HCT116 (cell line): ENCODE results near the gene CACNA1F. TPM values are rescaled to one million over a fixed set of nuclear protein-coding genes. Genes with fewer than 3 reads are reported as not detected.

Source experiments
- ATAC-seq: fragments of 200-7000 bp; cut with Tn5 transposase; 2 replicates; pipeline ENCODE4 v1.9.1; 2020; ENCODE audit warnings: mild to moderate bottlenecking, moderate library complexity
- BruUV-seq: library from RNA; stranded (reverse); fragments of 400-500 nt; replicated peaks from 2 replicates; lab custom pipeline; 2021; lab: Mats Ljungman, UMichigan
- CTCF ChIA-PET: fragments of 300-600 bp; sonication (Branson Sonifier 250); formaldehyde crosslinking; loops from one replicate; lab custom pipeline; 2021; ENCODE audit warnings: antibody characterized with exemption; lab: Charles Lee
- POLR2A ChIA-PET: fragments of 300-600, 350-600 bp; sonication (Branson Sonifier 250); formaldehyde crosslinking; loops from one replicate; lab custom pipeline; 2021; ENCODE audit warnings: antibody characterized with exemption; lab: Charles Lee
- RAD21 ChIA-PET, 2 experiments: fragments of 300-600 bp; sonication (Branson Sonifier 250); formaldehyde crosslinking; loops; one replicate each; lab custom pipeline; 2023; ENCODE audit warnings: low total read pairs in 2 of 2; ENCODE audit not compliant: uncharacterized antibody in 2 of 2, unreplicated experiment in 2 of 2, low non-redundant PET in 1 of 2; lab: Charles Lee
- DNase-seq: peaks from one replicate; pipeline ENCODE4 v3.0.0-alpha.2; 2010; ENCODE audit warnings: low read depth, low spot score
- H2AFZ ChIP-seq: fragments of 200-600 bp; shearing (Covaris generic), sonication (generic); 2 replicates; pipeline ENCODE4 v1.6.1; 2017; ENCODE audit warnings: low read depth, mixed run types, mixed read lengths, antibody characterized with exemption, low read length; ENCODE audit not compliant: poor library complexity, severe bottlenecking
- H3K27ac ChIP-seq: 2 replicates; pipeline ENCODE4 v1.5.1; 2012; ENCODE audit warnings: low read depth, low read length
- H3K27me3 ChIP-seq: fragments of 200-600 bp; sonication (generic); 2 replicates; pipeline ENCODE4 v1.6.1; 2016; ENCODE audit warnings: mixed run types, low read length, mixed read lengths; ENCODE audit not compliant: insufficient read depth
- H3K36me3 ChIP-seq, 2 experiments: fragments of 200-500 bp in 1 of 2; fragments of 200-600 bp in 1 of 2; sonication (Bioruptor generic) in 1 of 2; sonication (generic) in 1 of 2; 2 replicates each; pipeline versions ENCODE4 v1.5.1 to v1.6.1; 2014 to 2016; ENCODE audit warnings: low read length in 2 of 2, inconsistent platforms in 1 of 2, mixed read lengths in 1 of 2, mixed run types in 1 of 2; ENCODE audit not compliant: insufficient read depth in 2 of 2, control insufficient read depth in 1 of 2
- H3K4me1 ChIP-seq, 2 experiments: fragments of 200-600 bp in 1 of 2; sonication (generic) in 1 of 2; 2 replicates each; pipeline versions ENCODE4 v1.5.1 to v1.6.1; 2012 to 2017; ENCODE audit warnings: low read length in 2 of 2, inconsistent platforms in 1 of 2, mild to moderate bottlenecking in 1 of 2, mixed read lengths in 1 of 2, mixed run types in 1 of 2, moderate library complexity in 1 of 2; ENCODE audit not compliant: insufficient read depth in 2 of 2, control insufficient read depth in 1 of 2
- H3K4me2 ChIP-seq: fragments of 200-600 bp; sonication (generic); 2 replicates; pipeline ENCODE4 v1.6.1; 2017; ENCODE audit warnings: mixed run types, low read length, mixed read lengths
- H3K4me3 ChIP-seq, 2 experiments: fragments of 200-600 bp in 1 of 2; sonication (generic) in 1 of 2; replicated peaks in 1 of 2; 2 replicates each; pipeline ENCODE4 v1.5.1; 2011 to 2016; ENCODE audit warnings: low read length in 2 of 2, control low read depth in 1 of 2, low read depth in 1 of 2, mild to moderate bottlenecking in 1 of 2, mixed read lengths in 1 of 2, mixed run types in 1 of 2
- H3K79me2 ChIP-seq: fragments of 200-600 bp; sonication (generic); 2 replicates; pipeline ENCODE4 v1.6.1; 2017; ENCODE audit warnings: mild to moderate bottlenecking, mixed run types, low read length, moderate library complexity, mixed read lengths; ENCODE audit not compliant: insufficient read depth
- H3K9ac ChIP-seq: fragments of 200-600 bp; sonication (generic); 2 replicates; pipeline ENCODE4 v1.6.1; 2016; ENCODE audit warnings: low read length, mixed read lengths
- H3K9me2 ChIP-seq: fragments of 200-600 bp; sonication (generic), shearing (Covaris generic); 2 replicates; pipeline ENCODE4 v1.6.1; 2017; ENCODE audit warnings: mixed run types, mild to moderate bottlenecking, moderate library complexity; ENCODE audit not compliant: insufficient read depth
- H3K9me3 ChIP-seq, 2 experiments: fragments of 200-500 bp in 1 of 2; fragments of 200-600 bp in 1 of 2; sonication (Bioruptor generic) in 1 of 2; sonication (generic) in 1 of 2; 2 replicates each; pipeline ENCODE4 v1.6.1; 2014 to 2017; ENCODE audit warnings: low read length in 2 of 2, mixed read lengths in 2 of 2, inconsistent platforms in 1 of 2, low read depth in 1 of 2, mild to moderate bottlenecking in 1 of 2, mixed run types in 1 of 2, moderate library complexity in 1 of 2; ENCODE audit not compliant: control insufficient read depth in 1 of 2, insufficient read depth in 1 of 2
- H4K20me1 ChIP-seq: fragments of 200-600 bp; sonication (generic), shearing (Covaris generic); 2 replicates; pipeline ENCODE4 v1.6.1; 2017; ENCODE audit warnings: mixed run types, mild to moderate bottlenecking, moderate library complexity; ENCODE audit not compliant: insufficient read depth
- CBX3 ChIP-seq: IDR thresholded peaks from 2 replicates; pipeline ENCODE4 v1.6.1; 2012; ENCODE audit warnings: low read depth
- ELF1 ChIP-seq: IDR thresholded peaks from 2 replicates; pipeline ENCODE4 v1.6.1; 2012; ENCODE audit warnings: low read depth, borderline replicate concordance
- EZH2phosphoT487 ChIP-seq: fragments of 200-600 bp; IDR thresholded peaks from 2 replicates; pipeline ENCODE4 v1.6.1; 2018; ENCODE audit warnings: antibody characterized with exemption, borderline replicate concordance
- FOSL1 ChIP-seq: IDR thresholded peaks from 2 replicates; pipeline ENCODE4 v1.6.1; 2012; ENCODE audit warnings: low read depth
- TCF7L2 ChIP-seq: IDR thresholded peaks from 2 replicates; pipeline ENCODE4 v1.7.0; 2011; ENCODE audit warnings: borderline replicate concordance, inconsistent platforms; ENCODE audit not compliant: insufficient read depth, insufficient read length; ENCODE audit errors: extremely low read depth
- YY1 ChIP-seq: IDR thresholded peaks from 2 replicates; pipeline ENCODE4 v1.6.1; 2011; ENCODE audit warnings: low read length, low read depth, moderate library complexity, mild to moderate bottlenecking; ENCODE audit not compliant: insufficient replicate concordance; ENCODE audit errors: extremely low read depth
- ZFX ChIP-seq: fragments of 450-650 bp; IDR thresholded peaks from 2 replicates; pipeline ENCODE4 v1.6.1; 2017
- intact Hi-C: fragments of 100-400 bp; cut with micrococcal nuclease; formaldehyde crosslinking; loops from 2 replicates; pipeline ENCODE4 v1.10.0; 2022
- total RNA-seq: library from RNA; stranded (reverse); gene quantifications from one replicate; pipeline ENCODE4 v1.2.1, GENCODE V29; 2021; ENCODE audit not compliant: unreplicated experiment
- TF ChIP-seq, protein P1 (sequence below): IDR thresholded peaks from 2 replicates; pipeline ENCODE4 v1.6.1; 2012; ENCODE audit warnings: low read depth
- TF ChIP-seq, protein P2 (sequence below): IDR thresholded peaks from 2 replicates; pipeline ENCODE4 v1.6.1; 2012
- TF ChIP-seq, protein P3 (sequence below), 3 experiments: fragments of 200-600 bp in 1 of 3; sonication (generic) in 1 of 3; IDR thresholded peaks in 2 of 3; conservative IDR thresholded peaks in 1 of 3; 2 replicates each; pipeline ENCODE4 v1.5.1; 2012 to 2017; ENCODE audit warnings: low read depth in 2 of 3, low read length in 2 of 3, antibody characterized with exemption in 1 of 3, borderline replicate concordance in 1 of 3, control low read depth in 1 of 3, mild to moderate bottlenecking in 1 of 3, mixed read lengths in 1 of 3, mixed run types in 1 of 3, moderate library complexity in 1 of 3; ENCODE audit not compliant: insufficient read depth in 1 of 3
- TF ChIP-seq, protein P4 (sequence below): IDR thresholded peaks from 2 replicates; pipeline ENCODE4 v1.6.1; 2011; ENCODE audit warnings: mild to moderate bottlenecking, low read length, moderate library complexity; ENCODE audit not compliant: insufficient replicate concordance; ENCODE audit errors: extremely low read depth

Gene CACNA1F
- total RNA-seq, 1 experiment from 2014 or later = not detected

DNA sequence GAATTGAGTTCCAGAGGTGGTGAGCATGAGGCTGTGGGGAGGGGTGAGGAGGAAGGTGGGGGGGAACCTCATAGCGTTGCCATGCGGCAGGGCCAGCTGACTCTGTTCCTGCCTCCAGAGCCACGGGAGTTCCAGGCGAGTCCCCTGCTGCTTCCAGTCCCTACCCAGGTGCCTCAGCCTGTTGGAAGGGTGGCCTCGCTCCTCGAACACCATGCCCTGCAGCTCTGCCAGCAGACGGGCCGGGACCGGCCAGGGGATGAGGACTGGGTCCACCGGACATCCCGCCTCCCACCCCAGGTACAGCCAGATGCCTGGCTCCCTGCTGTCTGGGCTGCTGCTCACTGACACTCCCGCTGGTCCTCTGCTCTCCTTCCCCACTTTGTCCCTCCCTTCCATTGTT is 10.0 kb upstream of the CACNA1F start:
- H3K9me3 ChIP-seq = no peaks in the 10 kb centered on the region
- H3K4me1 ChIP-seq = peaks cover 0 to 8% of the 10 kb centered on the region in 2 experiments; a peak in 1 of 4 replicates
- no peak overlapping the region for H3K4me2 ChIP-seq
- no peaks in the 10 kb centered on the region for H3K27me3 ChIP-seq
- H3K36me3 ChIP-seq = no peaks in the 10 kb centered on the region
- ChIA-PET POLR2A (no interaction called here), RAD21 (no interaction called here), CTCF (no interaction called here)
- H3K9me2 ChIP-seq = no peaks in the 10 kb centered on the region
- H4K20me1 ChIP-seq = no peaks in the 10 kb centered on the region
- DNase-seq = no peak
- no peak overlapping the region for H3K9ac ChIP-seq
- H2AFZ ChIP-seq = no peak overlapping the region
- no peak overlapping the region for H3K4me3 ChIP-seq
- H3K79me2 ChIP-seq = no peaks in the 10 kb centered on the region
- TF ChIP-seq YY1 (no peak), FOSL1 (no peak)
- TF ChIP-seq, protein P1, sequence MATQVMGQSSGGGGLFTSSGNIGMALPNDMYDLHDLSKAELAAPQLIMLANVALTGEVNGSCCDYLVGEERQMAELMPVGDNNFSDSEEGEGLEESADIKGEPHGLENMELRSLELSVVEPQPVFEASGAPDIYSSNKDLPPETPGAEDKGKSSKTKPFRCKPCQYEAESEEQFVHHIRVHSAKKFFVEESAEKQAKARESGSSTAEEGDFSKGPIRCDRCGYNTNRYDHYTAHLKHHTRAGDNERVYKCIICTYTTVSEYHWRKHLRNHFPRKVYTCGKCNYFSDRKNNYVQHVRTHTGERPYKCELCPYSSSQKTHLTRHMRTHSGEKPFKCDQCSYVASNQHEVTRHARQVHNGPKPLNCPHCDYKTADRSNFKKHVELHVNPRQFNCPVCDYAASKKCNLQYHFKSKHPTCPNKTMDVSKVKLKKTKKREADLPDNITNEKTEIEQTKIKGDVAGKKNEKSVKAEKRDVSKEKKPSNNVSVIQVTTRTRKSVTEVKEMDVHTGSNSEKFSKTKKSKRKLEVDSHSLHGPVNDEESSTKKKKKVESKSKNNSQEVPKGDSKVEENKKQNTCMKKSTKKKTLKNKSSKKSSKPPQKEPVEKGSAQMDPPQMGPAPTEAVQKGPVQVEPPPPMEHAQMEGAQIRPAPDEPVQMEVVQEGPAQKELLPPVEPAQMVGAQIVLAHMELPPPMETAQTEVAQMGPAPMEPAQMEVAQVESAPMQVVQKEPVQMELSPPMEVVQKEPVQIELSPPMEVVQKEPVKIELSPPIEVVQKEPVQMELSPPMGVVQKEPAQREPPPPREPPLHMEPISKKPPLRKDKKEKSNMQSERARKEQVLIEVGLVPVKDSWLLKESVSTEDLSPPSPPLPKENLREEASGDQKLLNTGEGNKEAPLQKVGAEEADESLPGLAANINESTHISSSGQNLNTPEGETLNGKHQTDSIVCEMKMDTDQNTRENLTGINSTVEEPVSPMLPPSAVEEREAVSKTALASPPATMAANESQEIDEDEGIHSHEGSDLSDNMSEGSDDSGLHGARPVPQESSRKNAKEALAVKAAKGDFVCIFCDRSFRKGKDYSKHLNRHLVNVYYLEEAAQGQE = no peak
- TF ChIP-seq, protein P2, sequence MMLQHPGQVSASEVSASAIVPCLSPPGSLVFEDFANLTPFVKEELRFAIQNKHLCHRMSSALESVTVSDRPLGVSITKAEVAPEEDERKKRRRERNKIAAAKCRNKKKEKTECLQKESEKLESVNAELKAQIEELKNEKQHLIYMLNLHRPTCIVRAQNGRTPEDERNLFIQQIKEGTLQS = no peak
- no peak for ATAC-seq
- intact Hi-C loops = no loop called here
- no peak overlapping the region for H3K27ac ChIP-seq
- no TSS peak for BruUV-seq

DNA sequence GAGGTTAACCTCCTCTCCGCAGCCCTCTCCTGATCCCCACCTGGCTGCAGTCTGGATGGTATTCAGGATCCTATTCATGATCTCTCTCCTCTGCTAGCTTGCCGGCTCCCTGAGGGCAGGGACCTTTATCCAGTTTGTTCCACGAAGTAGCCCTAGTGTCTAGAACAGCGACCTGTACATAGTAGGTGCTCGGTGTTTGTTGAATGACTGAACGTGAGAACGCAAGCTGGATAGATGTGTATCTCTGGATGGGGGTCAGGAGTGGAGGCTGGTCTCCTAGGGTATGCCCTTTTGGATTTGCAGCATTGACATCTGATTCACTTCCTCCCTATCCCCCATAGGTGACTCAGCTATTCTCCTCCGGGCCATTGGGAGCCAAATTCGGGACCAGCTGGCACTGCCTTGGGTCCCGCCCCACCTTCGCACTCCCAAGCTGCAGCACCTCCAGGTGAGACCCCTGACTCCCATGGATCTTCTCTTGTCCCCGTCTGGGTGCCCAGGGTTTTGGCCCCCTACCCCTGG is 9.5 kb upstream of the CACNA1F start:
- no peak overlapping the region for H3K9ac ChIP-seq
- H3K27me3 ChIP-seq = no peaks in the 10 kb centered on the region
- no peak overlapping the region for H3K27ac ChIP-seq
- no peak overlapping the region for H2AFZ ChIP-seq
- H3K9me3 ChIP-seq = no peaks in the 10 kb centered on the region
- ATAC-seq (no peak), DNase-seq (no peak)
- no peaks in the 10 kb centered on the region for H4K20me1 ChIP-seq
- intact Hi-C loops = no loop called here
- ChIA-PET POLR2A (no interaction called here), RAD21 (no interaction called here), CTCF (no interaction called here)
- H3K4me1 ChIP-seq = peaks cover 0 to 8% of the 10 kb centered on the region in 2 experiments; a peak in 1 of 4 replicates
- no peaks in the 10 kb centered on the region for H3K9me2 ChIP-seq
- no TSS peak for BruUV-seq
- H3K4me3 ChIP-seq = no peak overlapping the region
- H3K4me2 ChIP-seq = peak overlapping the region; percentile 17; the same call in 1 of the 2 replicates
- H3K36me3 ChIP-seq = no peaks in the 10 kb centered on the region
- H3K79me2 ChIP-seq = no peaks in the 10 kb centered on the region
- TF ChIP-seq ZFX (no peak), TCF7L2 (no peak), EZH2phosphoT487 (no peak), ELF1 (no peak), CBX3 (no peak)
- TF ChIP-seq, protein P3, sequence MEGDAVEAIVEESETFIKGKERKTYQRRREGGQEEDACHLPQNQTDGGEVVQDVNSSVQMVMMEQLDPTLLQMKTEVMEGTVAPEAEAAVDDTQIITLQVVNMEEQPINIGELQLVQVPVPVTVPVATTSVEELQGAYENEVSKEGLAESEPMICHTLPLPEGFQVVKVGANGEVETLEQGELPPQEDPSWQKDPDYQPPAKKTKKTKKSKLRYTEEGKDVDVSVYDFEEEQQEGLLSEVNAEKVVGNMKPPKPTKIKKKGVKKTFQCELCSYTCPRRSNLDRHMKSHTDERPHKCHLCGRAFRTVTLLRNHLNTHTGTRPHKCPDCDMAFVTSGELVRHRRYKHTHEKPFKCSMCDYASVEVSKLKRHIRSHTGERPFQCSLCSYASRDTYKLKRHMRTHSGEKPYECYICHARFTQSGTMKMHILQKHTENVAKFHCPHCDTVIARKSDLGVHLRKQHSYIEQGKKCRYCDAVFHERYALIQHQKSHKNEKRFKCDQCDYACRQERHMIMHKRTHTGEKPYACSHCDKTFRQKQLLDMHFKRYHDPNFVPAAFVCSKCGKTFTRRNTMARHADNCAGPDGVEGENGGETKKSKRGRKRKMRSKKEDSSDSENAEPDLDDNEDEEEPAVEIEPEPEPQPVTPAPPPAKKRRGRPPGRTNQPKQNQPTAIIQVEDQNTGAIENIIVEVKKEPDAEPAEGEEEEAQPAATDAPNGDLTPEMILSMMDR (IDR thresholded peaks at IDR 0.05 in 2 of 3, conservative IDR thresholded peaks at IDR 0.05 in 1 of 3; ENCODE audit: borderline replicate concordance in 1 of 3, insufficient read depth in 1 of 3, low read depth in 2 of 3, low read length in 2 of 3) = no peak
- TF ChIP-seq, protein P4, sequence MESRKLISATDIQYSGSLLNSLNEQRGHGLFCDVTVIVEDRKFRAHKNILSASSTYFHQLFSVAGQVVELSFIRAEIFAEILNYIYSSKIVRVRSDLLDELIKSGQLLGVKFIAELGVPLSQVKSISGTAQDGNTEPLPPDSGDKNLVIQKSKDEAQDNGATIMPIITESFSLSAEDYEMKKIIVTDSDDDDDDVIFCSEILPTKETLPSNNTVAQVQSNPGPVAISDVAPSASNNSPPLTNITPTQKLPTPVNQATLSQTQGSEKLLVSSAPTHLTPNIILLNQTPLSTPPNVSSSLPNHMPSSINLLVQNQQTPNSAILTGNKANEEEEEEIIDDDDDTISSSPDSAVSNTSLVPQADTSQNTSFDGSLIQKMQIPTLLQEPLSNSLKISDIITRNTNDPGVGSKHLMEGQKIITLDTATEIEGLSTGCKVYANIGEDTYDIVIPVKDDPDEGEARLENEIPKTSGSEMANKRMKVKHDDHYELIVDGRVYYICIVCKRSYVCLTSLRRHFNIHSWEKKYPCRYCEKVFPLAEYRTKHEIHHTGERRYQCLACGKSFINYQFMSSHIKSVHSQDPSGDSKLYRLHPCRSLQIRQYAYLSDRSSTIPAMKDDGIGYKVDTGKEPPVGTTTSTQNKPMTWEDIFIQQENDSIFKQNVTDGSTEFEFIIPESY = no peak
